Measurements from ENCODE around the gene ZNF423.

Gene ZNF423

GRCh38 chr16:49494474-49494873 lies 361.4 kb downstream of the ZNF423 start:
- H4K20me1 ChIP-seq (ENCODE audit: insufficient read depth, low read length): no peaks in the 10 kb centered on the region
- DNase-seq: no peak
- H3K27ac ChIP-seq (ENCODE audit: low read length): peak overlapping the region; percentile 63
- no peak overlapping the region for H3K4me2 ChIP-seq (ENCODE audit: insufficient read depth, low read length)
- no peaks in the 10 kb centered on the region for H3K79me2 ChIP-seq (ENCODE audit: insufficient read depth, low read length)
- no peaks in the 10 kb centered on the region for H3K27me3 ChIP-seq (ENCODE audit: insufficient read depth, low read length, poor library complexity)
- ATAC-seq (ENCODE audit: insufficient read depth, low read depth): no peak; the same call in 1 of the 3 replicates
- peaks cover 21% of the 10 kb centered on the region for H3K4me1 ChIP-seq (ENCODE audit: insufficient read depth, low read length)
- no peak overlapping the region for H2AFZ ChIP-seq (ENCODE audit: low read depth, low read length)
- TF ChIP-seq CTCF (IDR thresholded peaks at IDR 0.05; ENCODE audit: borderline replicate concordance, extremely low read depth, low read length, poor library complexity, severe bottlenecking) (no peak), EZH2 (IDR thresholded peaks at IDR 0.05; ENCODE audit: borderline replicate concordance, low read depth, low read length, severe bottlenecking) (no peak)
- no peak overlapping the region for H3K4me3 ChIP-seq (ENCODE audit: low read depth in 1 of 2, low read length in 2 of 2)
- no peaks in the 10 kb centered on the region for H3K36me3 ChIP-seq (ENCODE audit: insufficient read depth, low read length)
- no peak overlapping the region for H3K9ac ChIP-seq (ENCODE audit: low read depth, low read length)
- H3K9me3 ChIP-seq (ENCODE audit: insufficient read depth, low read length, severe bottlenecking): no peaks in the 10 kb centered on the region

- Histone ChIP-seq H3K9ac (ENCODE audit: low read depth, low read length) (no peak overlapping the region; the same call in 1 of the 2 replicates), H3K36me3 (ENCODE audit: insufficient read depth, low read length) (no peaks in the 10 kb centered on the region), H2AFZ (ENCODE audit: low read depth, low read length) (no peak overlapping the region), H3K27me3 (ENCODE audit: insufficient read depth, low read length, poor library complexity) (no peaks in the 10 kb centered on the region), H3K27ac (ENCODE audit: low read length) (peak overlapping the region; percentile 63), H3K4me2 (ENCODE audit: insufficient read depth, low read length) (no peak overlapping the region), H3K79me2 (ENCODE audit: insufficient read depth, low read length) (no peaks in the 10 kb centered on the region), H3K9me3 (ENCODE audit: insufficient read depth, low read length, severe bottlenecking) (no peaks in the 10 kb centered on the region), H3K4me3 (ENCODE audit: low read depth in 1 of 2, low read length in 2 of 2) (no peak overlapping the region), H4K20me1 (ENCODE audit: insufficient read depth, low read length) (no peaks in the 10 kb centered on the region), H3K4me1 (ENCODE audit: insufficient read depth, low read length) (peaks cover 21% of the 10 kb centered on the region)
- ATAC-seq (ENCODE audit: insufficient read depth, low read depth): no peak
- no peak for DNase-seq
- TF ChIP-seq EZH2 (IDR thresholded peaks at IDR 0.05; ENCODE audit: borderline replicate concordance, low read depth, low read length, severe bottlenecking) (no peak), CTCF (IDR thresholded peaks at IDR 0.05; ENCODE audit: borderline replicate concordance, extremely low read depth, low read length, poor library complexity, severe bottlenecking) (no peak)
Measured at GRCh38 chr16:49493836-49494235, 362.1 kb downstream of the ZNF423 start.

GRCh38 chr16:49492896-49493626 lies 362.9 kb downstream of the ZNF423 start:
- Histone ChIP-seq H3K4me2 (ENCODE audit: insufficient read depth, low read length) (no peak overlapping the region), H3K9me3 (ENCODE audit: insufficient read depth, low read length, severe bottlenecking) (no peaks in the 10 kb centered on the region), H3K4me3 (ENCODE audit: low read depth in 1 of 2, low read length in 2 of 2) (no peak overlapping the region), H3K79me2 (ENCODE audit: insufficient read depth, low read length) (no peaks in the 10 kb centered on the region), H4K20me1 (ENCODE audit: insufficient read depth, low read length) (no peaks in the 10 kb centered on the region), H3K27me3 (ENCODE audit: insufficient read depth, low read length, poor library complexity) (no peaks in the 10 kb centered on the region), H3K4me1 (ENCODE audit: insufficient read depth, low read length) (peaks cover 21% of the 10 kb centered on the region), H2AFZ (ENCODE audit: low read depth, low read length) (no peak overlapping the region), H3K27ac (ENCODE audit: low read length) (peak overlapping the region; percentile 63; the same call in 1 of the 2 replicates), H3K36me3 (ENCODE audit: insufficient read depth, low read length) (no peaks in the 10 kb centered on the region), H3K9ac (ENCODE audit: low read depth, low read length) (no peak overlapping the region)
- TF ChIP-seq CTCF (IDR thresholded peaks at IDR 0.05; ENCODE audit: borderline replicate concordance, extremely low read depth, low read length, poor library complexity, severe bottlenecking) (no peak), EZH2 (IDR thresholded peaks at IDR 0.05; ENCODE audit: borderline replicate concordance, low read depth, low read length, severe bottlenecking) (no peak)
- ATAC-seq (ENCODE audit: insufficient read depth, low read depth): no peak
- DNase-seq: no peak
